HepG2 (cell line): ENCODE measurements around the gene SLC29A1. TPM values are rescaled to one million over a fixed set of nuclear protein-coding genes. Genes with fewer than 3 reads are reported as not detected.

ENCODE experiments used
- CBX1 ChIP-seq: IDR thresholded peaks from one replicate; pipeline ENCODE4 v1.6.1; 2016; ENCODE audit warnings: antibody characterized with exemption, low read depth
- MIXL1 ChIP-seq: IDR thresholded peaks from 2 replicates; pipeline ENCODE4 v1.6.1; 2016
- MXI1 ChIP-seq: IDR thresholded peaks from 3 replicates; pipeline ENCODE4 v1.6.1; 2012; ENCODE audit warnings: low read depth, low read length, inconsistent platforms, borderline replicate concordance
- MZF1 ChIP-seq: sonication (generic); formaldehyde crosslinking; IDR thresholded peaks from 2 replicates; pipeline ENCODE4 v1.8.1; 2023; ENCODE audit warnings: mild to moderate bottlenecking, missing genetic modification reagents, borderline replicate concordance
- PCBP2 ChIP-seq: fragments of 200-400 bp; formaldehyde crosslinking; optimal IDR thresholded peaks from 2 replicates; pipeline ENCODE3; 2018; ENCODE audit warnings: low read length, low read depth; ENCODE audit not compliant: poor library complexity, severe bottlenecking
- PHF21A ChIP-seq: sonication (generic); formaldehyde crosslinking; IDR thresholded peaks from 2 replicates; pipeline ENCODE4 v1.5.0; 2020; ENCODE audit warnings: mild to moderate bottlenecking, missing genetic modification reagents
- PHF8 ChIP-seq: sonication (generic); formaldehyde crosslinking; IDR thresholded peaks from 2 replicates; pipeline ENCODE4 v1.5.0; 2020; ENCODE audit warnings: missing genetic modification reagents
- POLR2G ChIP-seq: fragments of 200-400 bp; formaldehyde crosslinking; IDR thresholded peaks from 2 replicates; pipeline ENCODE4 v1.6.1; 2018; ENCODE audit warnings: mild to moderate bottlenecking, low read depth, low read length, moderate library complexity
- SOX6 ChIP-seq, 2 experiments: fragments of 450-650 bp in 1 of 2; sonication (generic) in 1 of 2; formaldehyde crosslinking in 1 of 2; IDR thresholded peaks; 2 replicates each; pipeline versions ENCODE4 v1.4.0 to v1.6.1; 2017 to 2020; ENCODE audit warnings: antibody characterized with exemption in 1 of 2, mild to moderate bottlenecking in 1 of 2, missing genetic modification reagents in 1 of 2
- ZNF615 ChIP-seq: sonication (generic); formaldehyde crosslinking; IDR thresholded peaks from 2 replicates; pipeline ENCODE4 v1.5.0; 2020; ENCODE audit warnings: mild to moderate bottlenecking, missing genetic modification reagents, borderline replicate concordance
- ZNF652 ChIP-seq: IDR thresholded peaks from 2 replicates; pipeline ENCODE4 v1.6.1; 2016; ENCODE audit warnings: low read depth, borderline replicate concordance
- ZNF768 ChIP-seq: sonication (generic); formaldehyde crosslinking; IDR thresholded peaks from 2 replicates; pipeline ENCODE4 v1.4.0; 2020; ENCODE audit warnings: missing genetic modification reagents
- ZSCAN30 ChIP-seq: sonication (generic); formaldehyde crosslinking; IDR thresholded peaks from 2 replicates; pipeline ENCODE4 v1.5.0; 2020; ENCODE audit warnings: mild to moderate bottlenecking, missing genetic modification reagents
- polyA plus RNA-seq, 8 experiments: library from polyadenylated mRNA; depleted of rRNA in 3 of 8; stranded (reverse) in 7 of 8; unstranded in 1 of 8; fragments of >200 nt; fragmentation: Illumina TruSeq in 4 of 8; extraction: Trizol in 4 of 8; gene quantifications; 2 replicates each; pipeline versions ENCODE4 v1.2.1 to v1.2.3, GENCODE V29; 2011 to 2016; ENCODE audit warnings: low read depth in 4 of 8, missing spikeins in 1 of 8, mixed read lengths in 1 of 8; ENCODE audit not compliant: insufficient read depth in 1 of 8
- total RNA-seq, 5 experiments: library from RNA; depleted of rRNA; stranded (reverse); fragments of >200 nt; fragmentation: Illumina TruSeq; extraction: Trizol; gene quantifications; 2 replicates each; pipeline ENCODE4 v1.2.3, GENCODE V29; 2016; ENCODE audit warnings: low read depth in 1 of 5
- TF ChIP-seq, protein P1 (sequence below): sonication (generic); formaldehyde crosslinking; IDR thresholded peaks from 2 replicates; pipeline ENCODE4 v1.4.0; 2020; ENCODE audit warnings: missing genetic modification reagents
- TF ChIP-seq, protein P2 (sequence below): sonication (generic); formaldehyde crosslinking; IDR thresholded peaks from 2 replicates; pipeline ENCODE4 v1.5.0; 2020; ENCODE audit warnings: mild to moderate bottlenecking, missing genetic modification reagents, moderate library complexity
- TF ChIP-seq, protein P3 (sequence below): sonication (generic); formaldehyde crosslinking; IDR thresholded peaks from 2 replicates; pipeline ENCODE4 v1.8.1; 2023; ENCODE audit warnings: mild to moderate bottlenecking, missing genetic modification reagents
- TF ChIP-seq, protein P4 (sequence below), 2 experiments: sonication (generic) in 1 of 2; formaldehyde crosslinking in 1 of 2; IDR thresholded peaks; 2 replicates each; pipeline versions ENCODE4 v1.5.1 to v1.6.1; 2011 to 2020; ENCODE audit warnings: borderline replicate concordance in 1 of 2, low read depth in 1 of 2, low read length in 1 of 2, mild to moderate bottlenecking in 1 of 2, missing genetic modification reagents in 1 of 2, moderate library complexity in 1 of 2
- TF ChIP-seq, protein P5 (sequence below): sonication (generic); formaldehyde crosslinking; IDR thresholded peaks from 2 replicates; pipeline ENCODE4 v1.4.0; 2020; ENCODE audit warnings: missing genetic modification reagents

Gene SLC29A1
- total and polyA plus RNA-seq, 2 of the 13 experiments (the other 11 are each of a cell fraction or from before 2014, with no cell fraction given): 43.2 to 106 TPM

DNA sequence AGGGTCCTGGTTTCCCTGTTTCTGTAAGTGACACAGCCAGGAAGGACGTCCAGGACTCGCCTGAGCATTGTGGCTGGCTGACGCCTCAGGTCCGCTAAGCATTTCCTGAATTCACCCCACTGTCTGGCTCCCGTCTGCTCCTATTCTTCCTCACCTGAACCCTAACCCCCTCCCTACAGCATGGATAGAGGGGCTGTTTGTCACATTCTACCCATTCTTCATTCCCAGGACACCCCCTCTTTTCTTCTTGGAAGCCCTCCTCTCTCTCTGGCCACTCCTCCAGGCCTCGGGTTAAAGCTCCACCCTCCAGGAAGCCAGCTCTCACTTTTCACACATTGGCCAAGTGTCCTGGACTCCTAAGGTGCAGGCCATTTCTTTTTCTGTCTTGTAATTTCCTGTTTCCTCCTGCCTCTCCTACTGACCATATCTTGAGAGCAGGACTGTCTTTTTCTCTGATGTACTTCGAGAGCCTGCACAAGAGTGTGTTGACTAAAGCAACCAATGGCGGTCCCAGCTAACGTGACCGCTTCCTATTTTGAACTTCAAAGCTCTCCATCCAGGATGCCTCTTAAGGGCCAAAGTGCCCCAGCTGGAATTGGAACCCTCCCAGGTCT is 30.9 kb upstream of the SLC29A1 start (continued):
- TF ChIP-seq SOX6 (IDR thresholded peaks at IDR 0.05) (no peak), SOX6 (CRISPR knock-in tag; IDR thresholded peaks at IDR 0.05) (peak; percentile 24; the same call in 1 of the 2 replicates), ZNF652 (CRISPR knock-in tag) (no peak), PCBP2 (no peak), MXI1 (no peak), CBX1 (no peak), ZSCAN30 (CRISPR knock-in tag) (no peak), PHF8 (CRISPR knock-in tag) (peak; percentile 38; the same call in 1 of the 2 replicates), POLR2G (peak; percentile 55; the same call in 1 of the 2 replicates), ZNF615 (no peak), PHF21A (peak; percentile 50; the same call in 1 of the 2 replicates), MIXL1 (CRISPR knock-in tag) (peak; percentile 22; the same call in 1 of the 2 replicates), MZF1 (CRISPR knock-in tag) (no peak), ZNF768 (no peak)
- TF ChIP-seq, protein P1, sequence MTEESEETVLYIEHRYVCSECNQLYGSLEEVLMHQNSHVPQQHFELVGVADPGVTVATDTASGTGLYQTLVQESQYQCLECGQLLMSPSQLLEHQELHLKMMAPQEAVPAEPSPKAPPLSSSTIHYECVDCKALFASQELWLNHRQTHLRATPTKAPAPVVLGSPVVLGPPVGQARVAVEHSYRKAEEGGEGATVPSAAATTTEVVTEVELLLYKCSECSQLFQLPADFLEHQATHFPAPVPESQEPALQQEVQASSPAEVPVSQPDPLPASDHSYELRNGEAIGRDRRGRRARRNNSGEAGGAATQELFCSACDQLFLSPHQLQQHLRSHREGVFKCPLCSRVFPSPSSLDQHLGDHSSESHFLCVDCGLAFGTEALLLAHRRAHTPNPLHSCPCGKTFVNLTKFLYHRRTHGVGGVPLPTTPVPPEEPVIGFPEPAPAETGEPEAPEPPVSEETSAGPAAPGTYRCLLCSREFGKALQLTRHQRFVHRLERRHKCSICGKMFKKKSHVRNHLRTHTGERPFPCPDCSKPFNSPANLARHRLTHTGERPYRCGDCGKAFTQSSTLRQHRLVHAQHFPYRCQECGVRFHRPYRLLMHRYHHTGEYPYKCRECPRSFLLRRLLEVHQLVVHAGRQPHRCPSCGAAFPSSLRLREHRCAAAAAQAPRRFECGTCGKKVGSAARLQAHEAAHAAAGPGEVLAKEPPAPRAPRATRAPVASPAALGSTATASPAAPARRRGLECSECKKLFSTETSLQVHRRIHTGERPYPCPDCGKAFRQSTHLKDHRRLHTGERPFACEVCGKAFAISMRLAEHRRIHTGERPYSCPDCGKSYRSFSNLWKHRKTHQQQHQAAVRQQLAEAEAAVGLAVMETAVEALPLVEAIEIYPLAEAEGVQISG: peak; percentile 15; the same call in 1 of the 2 replicates
- TF ChIP-seq, protein P2, sequence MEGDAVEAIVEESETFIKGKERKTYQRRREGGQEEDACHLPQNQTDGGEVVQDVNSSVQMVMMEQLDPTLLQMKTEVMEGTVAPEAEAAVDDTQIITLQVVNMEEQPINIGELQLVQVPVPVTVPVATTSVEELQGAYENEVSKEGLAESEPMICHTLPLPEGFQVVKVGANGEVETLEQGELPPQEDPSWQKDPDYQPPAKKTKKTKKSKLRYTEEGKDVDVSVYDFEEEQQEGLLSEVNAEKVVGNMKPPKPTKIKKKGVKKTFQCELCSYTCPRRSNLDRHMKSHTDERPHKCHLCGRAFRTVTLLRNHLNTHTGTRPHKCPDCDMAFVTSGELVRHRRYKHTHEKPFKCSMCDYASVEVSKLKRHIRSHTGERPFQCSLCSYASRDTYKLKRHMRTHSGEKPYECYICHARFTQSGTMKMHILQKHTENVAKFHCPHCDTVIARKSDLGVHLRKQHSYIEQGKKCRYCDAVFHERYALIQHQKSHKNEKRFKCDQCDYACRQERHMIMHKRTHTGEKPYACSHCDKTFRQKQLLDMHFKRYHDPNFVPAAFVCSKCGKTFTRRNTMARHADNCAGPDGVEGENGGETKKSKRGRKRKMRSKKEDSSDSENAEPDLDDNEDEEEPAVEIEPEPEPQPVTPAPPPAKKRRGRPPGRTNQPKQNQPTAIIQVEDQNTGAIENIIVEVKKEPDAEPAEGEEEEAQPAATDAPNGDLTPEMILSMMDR: peak; percentile 6; the same call in 1 of the 2 replicates
- TF ChIP-seq, protein P3, sequence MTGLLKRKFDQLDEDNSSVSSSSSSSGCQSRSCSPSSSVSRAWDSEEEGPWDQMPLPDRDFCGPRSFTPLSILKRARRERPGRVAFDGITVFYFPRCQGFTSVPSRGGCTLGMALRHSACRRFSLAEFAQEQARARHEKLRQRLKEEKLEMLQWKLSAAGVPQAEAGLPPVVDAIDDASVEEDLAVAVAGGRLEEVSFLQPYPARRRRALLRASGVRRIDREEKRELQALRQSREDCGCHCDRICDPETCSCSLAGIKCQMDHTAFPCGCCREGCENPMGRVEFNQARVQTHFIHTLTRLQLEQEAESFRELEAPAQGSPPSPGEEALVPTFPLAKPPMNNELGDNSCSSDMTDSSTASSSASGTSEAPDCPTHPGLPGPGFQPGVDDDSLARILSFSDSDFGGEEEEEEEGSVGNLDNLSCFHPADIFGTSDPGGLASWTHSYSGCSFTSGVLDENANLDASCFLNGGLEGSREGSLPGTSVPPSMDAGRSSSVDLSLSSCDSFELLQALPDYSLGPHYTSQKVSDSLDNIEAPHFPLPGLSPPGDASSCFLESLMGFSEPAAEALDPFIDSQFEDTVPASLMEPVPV (CRISPR knock-in tag): no peak
- TF ChIP-seq, protein P4, sequence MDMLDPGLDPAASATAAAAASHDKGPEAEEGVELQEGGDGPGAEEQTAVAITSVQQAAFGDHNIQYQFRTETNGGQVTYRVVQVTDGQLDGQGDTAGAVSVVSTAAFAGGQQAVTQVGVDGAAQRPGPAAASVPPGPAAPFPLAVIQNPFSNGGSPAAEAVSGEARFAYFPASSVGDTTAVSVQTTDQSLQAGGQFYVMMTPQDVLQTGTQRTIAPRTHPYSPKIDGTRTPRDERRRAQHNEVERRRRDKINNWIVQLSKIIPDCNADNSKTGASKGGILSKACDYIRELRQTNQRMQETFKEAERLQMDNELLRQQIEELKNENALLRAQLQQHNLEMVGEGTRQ (IDR thresholded peaks at IDR 0.05; ENCODE audit: low read depth, low read length): no peak
- TF ChIP-seq, protein P4 (CRISPR knock-in tag; IDR thresholded peaks at IDR 0.05; ENCODE audit: borderline replicate concordance): no peak
- TF ChIP-seq, protein P5, sequence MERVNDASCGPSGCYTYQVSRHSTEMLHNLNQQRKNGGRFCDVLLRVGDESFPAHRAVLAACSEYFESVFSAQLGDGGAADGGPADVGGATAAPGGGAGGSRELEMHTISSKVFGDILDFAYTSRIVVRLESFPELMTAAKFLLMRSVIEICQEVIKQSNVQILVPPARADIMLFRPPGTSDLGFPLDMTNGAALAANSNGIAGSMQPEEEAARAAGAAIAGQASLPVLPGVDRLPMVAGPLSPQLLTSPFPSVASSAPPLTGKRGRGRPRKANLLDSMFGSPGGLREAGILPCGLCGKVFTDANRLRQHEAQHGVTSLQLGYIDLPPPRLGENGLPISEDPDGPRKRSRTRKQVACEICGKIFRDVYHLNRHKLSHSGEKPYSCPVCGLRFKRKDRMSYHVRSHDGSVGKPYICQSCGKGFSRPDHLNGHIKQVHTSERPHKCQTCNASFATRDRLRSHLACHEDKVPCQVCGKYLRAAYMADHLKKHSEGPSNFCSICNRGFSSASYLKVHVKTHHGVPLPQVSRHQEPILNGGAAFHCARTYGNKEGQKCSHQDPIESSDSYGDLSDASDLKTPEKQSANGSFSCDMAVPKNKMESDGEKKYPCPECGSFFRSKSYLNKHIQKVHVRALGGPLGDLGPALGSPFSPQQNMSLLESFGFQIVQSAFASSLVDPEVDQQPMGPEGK (CRISPR knock-in tag): no peak
